Panc1 (cell line): ENCODE data around the gene ERFL. TPM values are rescaled to one million over a fixed set of nuclear protein-coding genes. Genes with fewer than 3 reads are reported as not detected.
A peak's percentile ranks its signal among the peaks of the same experiment; 100 is the strongest.

Experiments
- ATAC-seq: fragments of 200-7000 bp; cut with Tn5 transposase; 2 replicates; pipeline ENCODE4 v1.9.1; 2020; ENCODE audit warnings: mild to moderate bottlenecking, moderate library complexity
- BruUV-seq: library from RNA; stranded (reverse); fragments of 400-500 nt; replicated peaks from 2 replicates; lab custom pipeline; 2021; lab: Mats Ljungman, UMichigan
- CTCF ChIA-PET: fragments of 300-600 bp; sonication (Branson Sonifier 250); formaldehyde crosslinking; loops from one replicate; lab custom pipeline; 2022; ENCODE audit warnings: antibody characterized with exemption; lab: Charles Lee
- POLR2A ChIA-PET: fragments of 300-600 bp; sonication (Branson Sonifier 250); formaldehyde crosslinking; loops from one replicate; lab custom pipeline; 2022; ENCODE audit warnings: antibody characterized with exemption; lab: Charles Lee
- DNase-seq: peaks from one replicate; pipeline ENCODE4 v3.0.0-alpha.2; 2010; ENCODE audit warnings: low read depth, low spot score
- H3K27ac ChIP-seq: 2 replicates; pipeline ENCODE4 v1.5.1; 2011; ENCODE audit warnings: mild to moderate bottlenecking, low read length, inconsistent platforms
- H3K27me3 ChIP-seq: fragments of 200-500 bp; sonication (Bioruptor generic); 2 replicates; pipeline ENCODE4 v1.6.0; 2014; ENCODE audit warnings: low read length, inconsistent platforms; ENCODE audit not compliant: control insufficient read depth, insufficient read depth
- H3K36me3 ChIP-seq: fragments of 200-500 bp; sonication (Bioruptor generic); 2 replicates; pipeline ENCODE4 v1.5.1; 2014; ENCODE audit warnings: inconsistent platforms, mild to moderate bottlenecking, low read length, moderate library complexity; ENCODE audit not compliant: control insufficient read depth, insufficient read depth
- H3K4me1 ChIP-seq: 2 replicates; pipeline ENCODE4 v1.5.1; 2011; ENCODE audit warnings: inconsistent platforms, mild to moderate bottlenecking, low read length, moderate library complexity; ENCODE audit not compliant: control insufficient read depth, insufficient read depth
- H3K4me3 ChIP-seq, 2 experiments: 2 replicates each; pipeline ENCODE4 v1.5.1; 2011 to 2012; ENCODE audit warnings: low read depth in 2 of 2, low read length in 2 of 2, mild to moderate bottlenecking in 2 of 2, inconsistent platforms in 1 of 2, moderate library complexity in 1 of 2
- H3K9me3 ChIP-seq: fragments of 200-500 bp; sonication (Bioruptor generic); 2 replicates; pipeline ENCODE4 v1.5.1; 2014; ENCODE audit warnings: low read depth, mild to moderate bottlenecking, inconsistent platforms, low read length, moderate library complexity; ENCODE audit not compliant: control insufficient read depth, insufficient read depth
- CTCF ChIP-seq: fragments of 450-650 bp; IDR thresholded peaks from 2 replicates; pipeline ENCODE4 v1.5.1; 2017; ENCODE audit warnings: mild to moderate bottlenecking
- POLR2AphosphoS5 ChIP-seq: IDR thresholded peaks from 2 replicates; pipeline ENCODE4 v1.6.1; 2012; ENCODE audit warnings: mild to moderate bottlenecking, low read depth, low read length, moderate library complexity
- REST ChIP-seq, 2 experiments: IDR thresholded peaks; 2 replicates each; pipeline ENCODE4 v1.6.1; 2011 to 2012; ENCODE audit warnings: low read depth in 2 of 2, control low read depth in 1 of 2, low read length in 1 of 2, mild to moderate bottlenecking in 1 of 2, moderate library complexity in 1 of 2; ENCODE audit not compliant: insufficient read depth in 1 of 2
- SIN3A ChIP-seq: IDR thresholded peaks from 2 replicates; pipeline ENCODE4 v1.6.1; 2012; ENCODE audit warnings: low read depth, mild to moderate bottlenecking, low read length, moderate library complexity, borderline replicate concordance; ENCODE audit not compliant: insufficient read depth
- TCF7L2 ChIP-seq: IDR thresholded peaks from 2 replicates; pipeline ENCODE4 v1.6.1; 2011; ENCODE audit warnings: mild to moderate bottlenecking, low read depth, low read length, inconsistent platforms
- in situ Hi-C: cut with HindIII; loops from 2 replicates; pipeline ENCODE4 v1.10.0; 2016; ENCODE audit warnings: low sequenced_read_pairs, low pct_unique_long_range_greater_than_20kb
- intact Hi-C: fragments of 100-400 bp; cut with micrococcal nuclease; formaldehyde crosslinking; loops from one replicate; pipeline ENCODE4 v1.10.0; 2022; ENCODE audit not compliant: unreplicated experiment
- microRNA-seq: library from miRNA; unstranded; fragments of <30 nt; microRNA quantifications from one replicate; pipeline ENCODE4 v1.1.0, GENCODE V29; 2020; ENCODE audit not compliant: unreplicated experiment
- total RNA-seq: library from RNA; stranded (reverse); gene quantifications from one replicate; pipeline ENCODE4 v1.2.1, GENCODE V29; 2021; ENCODE audit not compliant: unreplicated experiment

The ERFL gene
- total RNA-seq, 1 experiment from 2014 or later, result 0.18 TPM

GRCh38 chr19:41859213-41859617 is 69.0 kb downstream of the ERFL start:
- Histone ChIP-seq H3K27ac (peak overlapping the region; percentile 89), H3K9me3 (no peaks in the 10 kb centered on the region), H3K27me3 (no peaks in the 10 kb centered on the region; the same call in 1 of the 2 replicates), H3K4me3 (peak overlapping the region; percentile 94), H3K36me3 (peaks cover 27% of the 10 kb centered on the region), H3K4me1 (peaks cover 23% of the 10 kb centered on the region)
- in situ Hi-C loops, result no loop called here
- intact Hi-C loops, result no loop called here
- POLR2A ChIA-PET, result no interaction called here
- DNase-seq (no peak), ATAC-seq (no peak)
- no TSS peak for BruUV-seq
- TF ChIP-seq TCF7L2 (no peak), REST (IDR thresholded peaks at IDR 0.05; ENCODE audit: insufficient read depth in 1 of 2, low read depth in 2 of 2, low read length in 1 of 2) (no peak), SIN3A (no peak), POLR2AphosphoS5 (no peak; the same call in 1 of the 2 replicates), CTCF (no peak)
- CTCF ChIA-PET, result interaction anchor here (0.7 kb wide), 1 partner anchor 17 kb away, joined by 3 read pairs; no protein-coding TSS in a partner anchor

Small RNA genes lying within 50 kb of the gene (microRNA-seq; reads per million reads assigned to microRNA genes)
- 1.9 reads per million for gene MIR6797

Other genes starting within 250 kb of the ERFL start
- gene CEACAM7, start 240.2 kb downstream of the ERFL start, total RNA-seq, result not detected
- gene CEACAM5, start 219.8 kb downstream of the ERFL start, total RNA-seq, result 0.51 TPM
- 0.21 TPM for gene CEACAM6, start 172.9 kb downstream of the ERFL start, total RNA-seq
- not detected for gene CEACAM3, start 131.9 kb downstream of the ERFL start, total RNA-seq
- not detected for gene LYPD4, start 83.8 kb downstream of the ERFL start, total RNA-seq
- gene DMRTC2, start 83.4 kb downstream of the ERFL start, total RNA-seq, result not detected
- 1,349 TPM for gene RPS19, start 68.2 kb downstream of the ERFL start, total RNA-seq
- gene CD79A, start 51.2 kb downstream of the ERFL start, total RNA-seq, result 0.59 TPM
- gene ARHGEF1, start 45.3 kb downstream of the ERFL start, total RNA-seq, result 69.5 TPM
- 69.1 TPM for gene RABAC1, start 30.9 kb upstream of the ERFL start, total RNA-seq
- 4.9 TPM for gene ATP1A3, start 65.8 kb upstream of the ERFL start, total RNA-seq
- gene GRIK5, start 141.8 kb upstream of the ERFL start, total RNA-seq, result 0.62 TPM
- 15.7 TPM for gene ZNF574, start 147.7 kb upstream of the ERFL start, total RNA-seq
- 0.10 TPM for gene POU2F2, start 204.0 kb upstream of the ERFL start, total RNA-seq